SH-SY5Y (cell line): ENCODE measurements around the gene AZIN2.

Experiments used
- GATA2 ChIP-seq: IDR thresholded peaks from 2 replicates; pipeline ENCODE4 v1.6.1; 2011; ENCODE audit warnings: mild to moderate bottlenecking, low read depth, low read length
- GATA3 ChIP-seq: IDR thresholded peaks from 2 replicates; pipeline ENCODE4 v1.6.1; 2011; ENCODE audit warnings: low read depth, mild to moderate bottlenecking, low read length, moderate library complexity

Gene AZIN2

DNA sequence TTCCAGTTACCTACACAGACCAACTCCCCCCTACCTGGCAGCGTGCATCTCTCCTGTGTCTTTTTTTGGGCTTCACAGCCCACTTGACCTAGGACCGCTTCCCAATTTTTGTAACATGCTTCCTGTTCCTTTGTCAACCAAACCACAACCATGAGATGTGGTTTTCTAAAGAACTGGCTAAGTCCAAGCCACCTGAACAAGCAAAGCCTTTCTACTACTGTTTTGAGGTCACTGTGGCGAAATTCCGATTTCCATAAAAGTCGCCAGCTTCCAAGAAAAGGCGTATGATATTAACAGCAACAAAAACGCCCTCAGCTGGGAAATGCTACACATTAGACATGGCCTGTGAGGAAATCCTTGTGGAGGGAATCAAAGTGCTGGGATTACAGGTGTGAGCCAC is 31.6 kb upstream of the AZIN2 start:
- TF ChIP-seq GATA3 (no peak), GATA2 (no peak)

GRCh38 chr1:33050221-33051076 is 30.5 kb upstream of the AZIN2 start:
- no peak for TF ChIP-seq GATA3
- TF ChIP-seq GATA2 = no peak

- no peak for TF ChIP-seq GATA3
- TF ChIP-seq GATA2 = no peak
Observed at GRCh38 chr1:33055210-33056008, 25.5 kb upstream of the AZIN2 start.

DNA sequence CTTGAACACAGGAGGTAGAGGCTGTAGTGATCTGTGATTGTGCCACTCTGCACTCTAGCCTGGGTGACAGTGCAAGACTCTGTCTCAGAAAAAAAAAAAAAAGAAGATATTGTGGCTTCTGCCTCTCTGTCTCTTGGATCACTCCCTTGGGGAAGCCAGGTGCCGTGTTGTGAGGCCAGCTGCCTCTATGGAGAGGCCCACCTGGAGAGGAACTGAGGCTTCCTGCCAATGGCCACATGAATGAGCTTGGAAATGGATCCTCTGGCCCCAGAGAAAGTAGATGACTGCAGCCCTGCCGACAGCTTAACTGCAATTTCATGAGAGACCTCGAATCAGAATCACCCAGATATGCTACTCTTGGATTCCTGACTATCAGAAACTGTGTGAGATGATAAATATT is 24.5 kb upstream of the AZIN2 start:
- no peak for TF ChIP-seq GATA3
- no peak for TF ChIP-seq GATA2

DNA sequence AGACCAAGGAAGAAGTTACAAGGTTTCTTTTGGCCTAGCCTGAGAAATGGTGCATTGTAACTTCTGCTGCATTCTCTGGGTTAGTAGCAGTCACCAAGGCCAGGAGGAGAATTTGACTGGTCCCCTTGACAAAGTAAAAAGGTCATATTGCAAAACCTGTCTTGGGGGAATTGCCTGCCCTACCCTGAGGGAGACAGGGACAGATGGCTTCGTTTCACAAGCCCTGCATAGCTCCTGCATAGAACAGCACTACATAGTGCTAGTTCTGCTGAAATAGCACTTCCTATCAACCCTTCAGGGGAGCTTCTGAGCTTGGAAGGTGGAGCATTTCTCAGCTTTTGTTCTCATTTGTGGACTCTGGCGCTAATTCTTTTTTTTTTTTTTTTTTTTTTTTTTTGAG is 23.9 kb upstream of the AZIN2 start:
- TF ChIP-seq GATA3 (no peak), GATA2 (no peak)

DNA sequence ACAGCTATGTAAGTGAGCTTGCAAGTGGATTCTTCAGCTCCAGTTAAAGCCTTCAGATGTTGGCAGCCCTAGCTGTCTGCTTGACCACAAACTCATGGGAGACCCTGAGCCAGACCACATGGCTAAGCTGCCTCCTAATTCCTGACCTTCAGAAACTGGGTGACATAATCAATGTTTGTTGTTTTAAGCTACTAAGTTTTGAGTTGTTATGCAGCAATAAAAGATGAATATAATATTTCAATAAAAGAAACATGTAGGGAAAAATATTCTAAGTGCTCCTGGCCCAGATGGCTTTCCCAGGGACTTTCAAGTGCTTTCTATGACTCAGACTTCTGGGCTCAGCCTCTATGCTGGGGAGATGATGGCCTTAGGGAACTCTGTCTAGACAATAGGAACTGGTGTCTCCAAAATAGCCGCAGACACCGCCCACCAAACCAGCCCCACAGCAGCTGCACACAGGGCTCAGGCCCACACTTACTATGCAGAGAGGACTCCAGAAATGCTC is 20.3 kb upstream of the AZIN2 start:
- TF ChIP-seq GATA3 (no peak), GATA2 (no peak)

DNA sequence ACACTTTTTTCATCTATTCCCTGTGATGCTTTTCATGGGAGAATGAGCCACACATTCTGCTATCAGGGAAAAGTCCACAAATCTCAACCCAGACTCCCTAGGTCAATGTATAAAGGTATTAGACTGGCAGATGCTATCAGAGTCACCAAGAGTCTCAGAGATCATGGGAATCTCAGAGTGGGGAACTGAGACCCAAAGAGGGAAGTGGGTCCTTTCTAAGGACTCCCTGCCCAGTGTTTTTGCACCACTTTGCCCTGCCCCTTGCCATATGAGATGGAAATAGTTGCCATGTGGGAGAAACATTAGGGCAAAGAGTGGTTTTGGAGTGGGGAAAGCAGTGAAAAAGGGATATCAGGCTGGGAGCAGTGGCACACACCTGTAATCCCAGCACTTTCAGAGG is 19.1 kb upstream of the AZIN2 start:
- TF ChIP-seq GATA2 (no peak), GATA3 (no peak)

GRCh38 chr1:33065301-33065700 is 15.7 kb upstream of the AZIN2 start:
- TF ChIP-seq GATA2 = no peak
- TF ChIP-seq GATA3 = no peak

- TF ChIP-seq GATA2 = no peak
- TF ChIP-seq GATA3 = no peak
Observed at GRCh38 chr1:33070628-33071027, 10.3 kb upstream of the AZIN2 start.

- TF ChIP-seq GATA2 (no peak), GATA3 (no peak)
Observed at GRCh38 chr1:33072707-33073106, 8.2 kb upstream of the AZIN2 start.

DNA sequence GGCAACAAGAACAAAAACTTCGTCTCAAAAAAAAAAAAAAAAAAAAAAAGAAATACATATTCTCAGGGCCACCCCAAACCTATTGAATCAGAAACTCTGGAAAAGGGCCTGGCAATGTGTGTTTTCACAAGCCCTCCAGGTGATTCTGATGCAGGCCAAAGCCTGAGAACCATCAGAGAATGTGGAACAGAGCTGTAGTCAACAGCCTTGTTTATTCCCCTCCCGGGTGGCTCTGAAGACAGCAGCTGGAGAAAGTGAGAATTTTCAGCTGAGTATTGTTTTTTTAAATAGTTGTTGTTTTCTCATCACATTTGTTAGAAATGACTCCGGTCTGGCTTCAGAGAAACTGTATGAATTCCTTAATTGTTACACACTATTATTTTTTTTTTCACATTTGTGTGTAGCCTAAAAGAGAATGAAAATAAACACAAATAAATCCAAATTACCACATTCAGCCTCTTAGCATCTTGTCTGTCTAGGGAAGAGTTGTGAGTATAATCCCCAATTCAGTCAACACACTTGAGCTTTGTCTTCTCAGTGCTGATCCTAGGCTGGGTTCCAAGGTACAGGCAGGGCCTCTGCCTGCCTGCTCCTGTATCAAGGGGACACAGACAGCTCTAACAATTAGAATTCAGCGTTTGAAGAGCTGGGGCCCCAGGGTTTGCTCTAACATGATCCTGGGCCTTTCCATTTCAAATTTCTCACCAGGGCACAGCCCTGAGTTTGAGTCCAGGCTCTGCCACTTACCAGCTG is 6.6 kb upstream of the AZIN2 start:
- TF ChIP-seq GATA2 (no peak), GATA3 (no peak)

- TF ChIP-seq GATA3 = no peak
- no peak for TF ChIP-seq GATA2
Observed at GRCh38 chr1:33078030-33078591, 2.8 kb upstream of the AZIN2 start.

DNA sequence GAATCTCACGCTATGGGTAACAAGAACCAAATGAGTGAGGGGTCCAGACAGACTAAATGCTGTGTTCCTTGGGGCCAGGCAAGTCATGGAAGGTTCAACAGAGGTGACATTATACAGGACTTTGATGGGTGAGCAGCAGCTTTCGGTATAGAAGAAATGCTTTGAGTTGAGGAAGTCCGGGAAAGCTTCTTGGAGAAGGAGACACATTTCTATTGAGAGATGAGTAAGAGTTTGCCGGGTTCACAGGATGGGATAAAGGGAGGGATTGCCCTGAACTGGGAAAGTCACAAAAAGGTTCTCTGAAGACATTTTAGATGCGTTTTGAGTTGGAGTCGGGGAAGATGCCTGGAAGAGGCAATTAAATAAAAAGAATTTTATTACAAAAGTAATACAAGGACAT is 580 bp upstream of the AZIN2 start:
- no peak for TF ChIP-seq GATA3
- no peak for TF ChIP-seq GATA2
